Left hindlimb (tissue), 1 donor: ENCODE data around the gene TIMD4.
"Not testable (repeated sequence)": the region's sequence is repeated elsewhere in the genome, so short reads cannot be mapped to it uniquely, and the experiment has no call there.

Experiments used
- DNase-seq: peaks from one replicate; pipeline ENCODE4 v3.0.0-alpha.2; 2018

Gene TIMD4

DNA sequence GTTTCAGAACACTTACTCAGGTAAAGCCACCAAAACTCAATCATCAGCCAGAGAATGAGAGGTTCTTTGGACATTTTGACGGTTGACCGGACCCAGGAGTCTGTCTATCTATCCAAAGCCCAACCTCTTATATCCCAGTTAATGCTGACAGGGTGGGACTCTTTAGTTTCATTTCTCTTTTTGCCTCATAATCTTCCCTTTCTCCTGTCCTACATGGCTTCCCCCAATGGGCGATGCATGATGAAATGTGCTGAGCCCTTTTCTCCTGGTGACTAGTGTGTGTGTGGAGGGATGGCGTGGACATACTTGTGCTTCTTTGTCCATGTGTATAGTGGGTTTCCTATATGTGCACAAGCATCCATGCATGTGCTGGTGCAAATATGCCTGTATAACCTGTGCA is at the start of gene TIMD4:
Gene TIMD4, minus strand, starts transcription at position 102 of the 400 bp plus-strand sequence. Its CDS starts 28 bp downstream, at position 74.
- no peak for DNase-seq

DNA sequence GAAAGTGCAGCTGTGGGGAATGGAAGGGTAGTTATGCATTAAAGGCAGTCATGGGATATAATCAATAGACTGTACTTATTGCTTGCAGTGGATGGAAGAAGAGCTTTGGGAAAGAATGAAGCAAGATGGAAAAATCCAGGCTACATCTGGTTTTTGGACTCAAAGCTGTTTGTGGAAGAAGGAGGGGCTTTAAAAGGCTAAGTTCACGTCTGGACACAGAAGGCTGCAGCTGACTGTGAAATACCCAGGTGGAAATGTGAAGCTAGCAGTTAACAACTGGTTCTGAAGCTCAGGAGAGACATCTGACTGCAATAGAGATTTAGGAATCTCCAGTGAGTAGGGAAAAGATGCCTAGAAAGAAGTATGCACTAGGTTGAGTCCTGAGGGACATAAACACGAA is 43.2 kb upstream of the TIMD4 start:
- no peak for DNase-seq

DNA sequence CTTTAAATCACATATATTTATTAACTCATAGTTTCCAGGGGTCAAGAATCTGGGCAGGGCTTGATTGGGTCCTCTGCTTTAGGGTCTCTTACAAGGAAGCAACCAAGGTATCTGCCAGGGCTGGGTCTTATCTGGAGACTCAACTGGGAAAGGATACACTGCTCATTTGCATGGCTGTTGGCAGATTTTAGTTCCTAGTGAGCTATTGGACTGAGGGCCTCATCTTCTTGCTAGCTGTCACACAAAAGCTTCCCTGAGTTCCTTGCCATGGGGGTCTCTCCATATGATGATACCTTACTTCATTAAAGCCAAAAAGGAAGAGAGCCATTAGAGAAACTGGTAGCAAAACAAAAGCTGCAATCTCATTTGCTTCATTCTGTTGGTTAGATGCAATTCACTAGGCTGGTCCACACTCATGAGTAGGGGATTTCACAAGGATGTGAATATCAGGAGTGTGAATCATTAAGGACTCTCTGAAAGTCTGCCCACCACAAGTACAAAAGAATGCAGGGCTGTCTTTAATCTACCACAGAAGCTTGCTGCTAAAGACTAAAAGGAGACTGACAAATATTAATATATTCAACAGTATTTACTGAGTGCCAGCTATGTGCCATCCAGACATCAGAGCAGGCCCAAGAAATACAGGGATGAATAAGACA is 42.0 kb upstream of the TIMD4 start:
- no peak for DNase-seq

DNA sequence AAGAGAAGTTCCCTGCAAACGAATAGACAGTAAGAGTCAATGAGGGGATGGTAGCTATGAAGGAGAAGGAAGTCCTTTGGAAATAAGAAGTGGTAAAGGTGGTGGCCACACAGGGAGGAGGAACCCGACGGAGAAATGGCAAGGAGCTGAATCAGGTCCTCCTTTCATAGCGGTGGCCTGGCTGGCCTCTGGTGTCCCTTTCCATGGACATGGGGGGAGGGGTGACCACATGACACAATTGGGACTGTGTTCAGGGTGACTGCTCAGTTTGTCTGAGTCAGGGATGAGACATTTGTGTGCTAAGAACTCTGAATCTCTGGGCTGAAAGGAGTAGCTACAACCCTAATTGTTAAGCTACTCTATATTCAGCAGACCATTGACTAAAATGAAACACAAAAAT is 28.7 kb upstream of the TIMD4 start:
- no peak for DNase-seq

DNA sequence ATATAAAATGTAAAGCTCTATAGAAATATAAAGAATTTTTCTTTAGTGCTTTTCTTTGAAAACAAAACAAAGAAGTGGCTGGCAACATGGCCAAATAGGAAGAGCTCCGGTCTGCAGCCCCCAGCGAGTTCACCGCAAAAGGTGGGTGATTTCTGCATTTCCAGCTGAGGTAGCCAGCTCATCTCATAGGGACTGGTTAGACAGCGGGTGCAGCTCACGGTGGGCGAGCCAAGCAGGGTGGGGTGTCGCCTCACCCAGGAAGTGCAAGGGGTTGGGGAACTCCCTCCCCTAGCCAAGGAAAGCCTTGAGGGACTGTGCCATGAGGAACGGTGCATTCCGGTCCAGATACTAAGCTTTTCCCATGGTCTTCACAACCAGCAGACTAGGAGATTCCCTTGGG is 21.0 kb upstream of the TIMD4 start:
- no peak for DNase-seq

DNA sequence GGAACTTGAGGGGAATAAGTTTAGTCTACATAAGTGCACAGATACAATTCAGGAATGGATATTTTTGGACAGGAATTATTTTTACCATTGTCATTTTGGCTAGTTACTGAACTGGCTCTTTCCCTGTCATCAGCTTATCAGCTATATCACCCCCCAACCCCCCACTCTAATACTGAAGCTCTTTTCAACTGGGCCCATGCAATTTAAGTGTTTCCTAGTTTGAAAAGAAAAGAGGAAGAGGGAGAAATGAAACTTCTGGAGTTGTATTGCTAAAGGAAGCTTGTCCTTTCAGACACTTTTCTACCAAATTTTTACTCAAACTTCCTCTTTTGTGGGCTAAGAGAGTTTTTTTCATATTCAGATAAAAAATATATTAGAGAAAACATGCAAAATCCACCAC is 18.5 kb upstream of the TIMD4 start:
- DNase-seq = no peak

DNA sequence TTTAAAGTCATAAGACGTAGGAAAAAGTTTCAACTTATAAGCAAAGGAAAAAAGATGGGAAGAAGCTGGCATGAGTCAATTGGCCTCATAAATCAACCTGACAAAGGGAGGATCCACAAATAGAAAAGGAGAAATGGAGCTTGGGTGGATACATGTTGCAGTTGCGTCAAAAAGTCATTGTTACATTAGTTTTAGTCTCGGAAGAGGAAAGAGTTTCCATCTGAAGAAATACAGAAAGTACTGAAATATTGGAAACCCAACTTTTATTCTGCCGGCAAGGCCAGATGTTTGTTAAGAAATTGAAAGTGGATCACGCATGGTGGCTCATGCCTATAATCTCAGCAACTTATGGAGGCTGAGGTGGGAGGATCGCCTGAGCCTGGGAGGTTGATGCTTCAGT is 11.3 kb upstream of the TIMD4 start:
- no peak for DNase-seq

DNA sequence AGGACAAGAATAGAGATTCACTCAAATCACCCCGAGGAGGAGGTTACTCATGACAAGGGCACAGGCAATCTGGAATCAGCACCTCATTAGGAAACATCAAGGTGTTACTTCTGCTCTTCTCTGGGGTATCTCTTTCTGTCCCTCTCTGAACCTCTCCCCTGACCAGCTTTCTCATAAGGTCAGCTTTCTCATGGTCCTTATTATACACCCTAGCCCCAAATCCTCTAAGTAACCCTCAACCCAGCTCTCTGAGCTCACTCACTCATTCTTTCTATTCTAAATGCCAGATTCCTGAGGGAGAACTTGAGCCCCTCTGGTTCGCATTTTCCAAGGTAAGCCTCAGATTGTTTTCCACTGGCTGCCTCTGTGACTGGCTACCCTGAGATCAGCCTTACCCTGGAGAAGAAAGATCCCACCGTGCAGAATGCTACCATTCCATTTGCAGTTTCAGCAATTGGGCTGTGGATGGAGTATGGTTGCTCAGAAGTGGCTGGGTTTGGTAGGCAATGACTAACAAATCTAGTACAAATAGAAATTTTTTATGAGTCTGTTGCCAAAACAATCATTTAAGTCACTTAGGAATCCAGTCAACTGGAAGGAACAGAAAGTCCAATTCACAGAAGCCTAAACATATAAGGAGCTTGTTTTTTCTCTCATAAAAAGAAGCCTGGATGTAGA is 9.0 kb upstream of the TIMD4 start:
- no peak for DNase-seq

DNA sequence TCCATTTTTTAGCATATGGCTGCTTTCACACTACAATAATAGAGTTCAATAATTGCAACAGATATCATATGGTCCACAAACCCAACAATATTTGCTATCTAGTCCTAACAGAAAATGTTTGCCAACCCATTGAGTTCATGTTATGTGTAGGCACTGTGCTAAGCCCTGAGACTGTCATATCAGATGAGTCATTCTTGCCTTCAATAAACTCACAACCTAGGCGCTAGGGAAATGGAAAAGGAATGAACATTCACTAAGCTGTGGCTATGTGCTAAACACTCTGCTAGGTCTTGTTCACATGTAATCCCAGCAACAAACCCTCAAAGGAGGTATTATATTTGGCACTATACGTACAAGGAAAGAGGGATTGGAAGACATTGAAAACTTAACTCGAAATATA is 8.4 kb upstream of the TIMD4 start:
- no peak for DNase-seq

DNA sequence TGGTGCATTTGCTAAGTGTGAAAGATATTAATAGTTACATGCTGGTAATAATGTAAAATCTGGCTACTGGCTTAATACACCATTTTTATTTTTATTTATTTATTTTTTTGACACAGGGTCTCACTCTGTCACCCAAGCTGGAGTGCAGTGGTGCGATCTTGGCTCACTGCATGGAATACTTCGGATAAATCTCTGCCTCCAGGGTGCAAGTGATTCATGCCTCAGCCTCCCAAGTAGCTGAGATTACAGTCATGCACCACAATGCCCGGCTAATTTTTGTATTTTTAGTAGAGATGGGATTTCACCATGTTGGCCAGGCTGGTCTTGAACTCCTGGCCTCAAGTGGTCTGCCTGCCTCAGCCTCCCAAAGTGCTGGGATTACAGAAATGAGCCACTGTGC is 4.4 kb upstream of the TIMD4 start:
- DNase-seq = not testable (repeated sequence)

DNA sequence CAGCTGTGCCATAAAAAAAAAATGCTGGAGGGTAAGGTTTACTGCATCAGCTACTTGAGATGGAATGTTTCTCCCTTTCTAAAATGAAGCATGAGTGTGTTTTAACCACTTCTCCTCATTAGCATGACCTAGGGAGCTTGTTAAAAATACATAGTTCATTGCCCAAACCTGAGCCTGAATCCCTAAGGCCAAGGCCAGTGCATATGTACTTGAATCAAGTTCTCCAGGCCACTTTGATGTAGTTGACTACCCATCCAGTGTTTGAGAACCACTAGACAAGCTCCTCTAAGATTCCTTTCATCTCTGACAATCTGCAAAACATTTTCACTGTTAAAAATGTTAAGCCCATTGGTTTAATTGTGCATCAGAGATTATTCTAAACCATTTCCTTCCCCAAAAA is 6.7 kb downstream of the TIMD4 start:
- DNase-seq = no peak

DNA sequence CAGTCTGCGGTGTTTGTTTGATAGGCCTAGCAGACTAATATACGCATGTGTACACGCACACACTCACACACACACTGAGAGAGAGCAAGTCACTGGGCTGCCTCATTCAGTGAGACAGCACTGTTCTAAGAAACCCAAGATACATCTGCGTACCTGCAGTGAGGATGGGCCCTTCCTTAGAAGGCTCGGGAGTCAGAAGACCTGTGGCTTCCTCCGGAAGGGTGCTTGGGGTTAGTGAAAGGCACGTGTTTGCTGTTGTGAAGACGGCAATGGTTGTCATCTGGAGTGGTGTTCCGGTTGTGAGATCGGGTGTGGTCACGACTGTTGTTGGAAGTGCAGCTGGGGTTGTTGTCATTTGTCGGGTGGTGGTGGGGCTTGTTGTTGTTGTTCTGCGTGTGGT is 11.7 kb downstream of the TIMD4 start:
- DNase-seq = no peak

DNA sequence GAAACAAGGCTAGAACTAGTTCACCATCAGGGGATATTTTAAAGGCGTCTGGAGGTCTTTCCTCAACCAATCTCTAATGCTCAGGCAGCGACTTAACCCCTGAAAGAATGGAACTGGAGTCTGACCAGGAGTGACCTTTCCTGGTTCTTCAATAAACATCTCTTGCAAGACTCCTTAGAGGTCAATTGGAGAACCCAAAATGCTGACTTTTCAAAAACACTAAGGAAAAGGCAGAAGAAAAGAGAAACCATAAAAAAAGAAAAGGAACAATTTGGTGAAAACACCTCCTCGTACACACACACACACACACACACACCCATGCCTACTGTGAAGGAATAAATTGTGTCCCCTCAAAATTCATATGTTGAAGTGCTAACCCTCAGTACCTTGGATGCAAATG is 12.3 kb downstream of the TIMD4 start:
- DNase-seq = no peak

DNA sequence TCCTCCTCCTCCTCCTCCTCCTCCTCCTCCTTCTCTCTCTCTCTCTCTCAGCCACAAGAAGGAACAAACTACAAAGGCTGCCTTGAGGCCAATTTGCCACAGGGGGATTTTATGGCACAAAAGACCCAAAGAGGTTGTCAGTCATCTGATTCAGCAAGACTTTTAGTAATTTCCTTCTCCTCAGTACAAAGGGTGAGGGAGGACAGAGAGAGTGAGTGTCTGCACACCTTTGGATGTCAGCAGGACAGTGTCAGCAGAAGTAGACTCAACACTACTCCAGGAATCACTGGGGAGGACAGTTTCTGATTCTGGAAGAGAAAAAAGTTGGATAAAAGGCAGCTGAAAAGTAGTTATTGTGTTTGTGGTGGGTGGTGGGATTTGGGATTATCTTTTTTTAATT is 13.6 kb downstream of the TIMD4 start:
- no peak for DNase-seq

DNA sequence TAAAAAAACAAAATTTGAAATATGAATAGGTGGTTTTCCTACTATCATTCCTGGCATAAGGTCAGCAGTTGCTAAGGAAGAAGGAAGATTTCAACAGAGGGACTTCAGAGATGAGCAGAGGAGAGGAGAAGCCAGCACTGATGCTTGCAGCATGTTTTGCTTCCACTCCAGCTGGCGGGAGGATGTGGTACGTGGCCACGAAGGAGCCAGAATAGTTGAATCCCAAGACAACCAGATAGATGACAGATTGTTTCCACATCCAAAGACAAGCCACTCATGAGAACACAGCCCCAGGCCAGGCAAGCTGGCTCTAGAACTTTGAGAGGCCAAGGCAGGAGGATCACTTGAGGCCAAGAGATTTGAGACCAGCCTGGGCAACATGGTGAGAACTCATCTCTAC is 15.1 kb downstream of the TIMD4 start:
- no peak for DNase-seq

DNA sequence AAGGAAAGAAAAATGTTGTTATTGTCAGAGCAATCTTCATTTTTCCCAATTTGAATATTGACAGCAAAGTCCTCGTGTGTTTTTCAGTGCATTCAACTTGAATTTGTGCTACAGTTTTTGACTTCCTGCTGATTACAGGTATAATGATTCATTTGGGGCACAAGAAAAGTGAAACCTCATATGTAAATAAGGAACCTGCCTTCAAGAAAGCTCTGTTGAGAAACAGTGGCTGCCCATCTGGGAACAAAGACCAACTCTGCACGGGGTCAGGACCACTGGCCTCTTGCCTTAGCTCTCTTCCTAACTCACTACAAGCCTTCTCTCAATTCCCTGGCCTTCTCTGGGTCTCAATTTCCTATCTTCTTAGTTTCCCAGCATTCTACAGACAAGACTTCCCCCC is 21.0 kb downstream of the TIMD4 start:
- DNase-seq = no peak

DNA sequence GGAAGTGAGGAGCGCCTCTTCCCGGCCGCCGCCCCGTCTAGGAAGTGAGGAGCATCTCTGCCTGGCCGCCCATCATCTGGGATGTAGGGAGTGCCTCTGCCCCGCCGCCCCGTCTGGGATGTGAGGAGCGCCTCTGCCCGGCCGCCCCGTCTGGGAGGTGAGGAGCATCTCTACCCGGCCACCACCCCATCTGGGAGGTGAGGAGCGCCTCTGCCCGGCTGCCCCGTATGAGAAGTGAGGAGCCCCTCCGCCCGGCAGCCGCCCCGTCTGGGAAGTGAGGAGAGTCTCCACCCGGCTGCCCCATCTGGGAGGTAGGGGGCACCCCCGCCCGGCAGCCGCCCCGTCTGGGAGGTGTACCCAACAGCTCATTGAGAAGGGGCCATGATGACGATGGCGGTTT is 22.6 kb downstream of the TIMD4 start:
- not testable (repeated sequence) for DNase-seq

DNA sequence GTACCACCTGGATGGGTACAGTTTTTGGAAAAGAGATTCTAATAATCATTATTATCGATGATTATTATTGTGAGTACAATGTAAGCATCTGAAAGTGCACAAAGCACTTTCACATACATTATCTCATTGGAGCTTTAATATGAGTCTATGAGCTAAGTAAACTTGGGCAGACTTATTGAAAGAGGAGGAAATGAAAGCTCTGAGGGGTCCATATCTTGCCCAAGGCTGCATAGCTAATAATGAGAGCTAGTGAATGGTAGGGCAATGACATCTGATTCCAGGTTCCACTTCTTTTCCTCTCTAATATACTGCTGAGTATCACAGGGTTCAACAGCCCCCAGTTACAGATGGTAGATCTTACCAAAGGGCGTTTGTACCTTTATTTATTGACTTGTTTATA is 26.1 kb downstream of the TIMD4 start:
- DNase-seq = no peak

DNA sequence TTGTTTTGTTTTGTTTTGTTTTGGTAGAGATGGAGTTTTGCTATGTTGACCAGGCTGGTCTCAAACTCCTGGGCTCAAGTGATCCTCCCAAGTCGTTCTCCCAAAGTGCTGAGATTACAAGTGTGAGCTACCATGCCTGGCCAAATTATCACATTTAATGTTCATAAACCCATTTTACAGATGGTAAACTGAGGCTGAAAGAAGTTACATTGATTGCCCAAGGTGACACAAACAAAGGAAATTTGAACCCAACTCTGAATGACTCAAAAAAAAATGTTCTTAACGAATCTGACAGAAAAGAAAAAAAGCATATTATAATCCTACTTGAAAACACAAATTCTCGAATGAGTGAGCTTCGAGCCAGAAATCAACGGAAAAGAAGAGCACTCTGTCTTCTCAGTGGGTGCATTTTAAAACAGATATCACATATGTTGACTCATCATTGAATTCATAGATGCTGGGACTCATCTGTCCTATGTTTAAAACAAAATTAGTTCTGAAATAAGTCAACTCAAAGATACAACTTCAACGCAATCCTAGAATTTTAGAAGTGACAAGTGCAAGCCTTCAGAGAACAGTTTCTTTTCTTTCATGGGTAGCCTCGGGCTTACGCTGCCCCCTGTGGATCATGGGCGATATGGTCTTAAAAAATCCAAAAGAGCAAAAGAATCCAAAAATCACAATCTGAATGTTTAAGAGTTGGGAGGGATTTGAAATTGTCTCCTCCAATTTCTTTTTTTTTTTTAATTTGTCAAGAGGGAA is 28.4 kb downstream of the TIMD4 start:
- DNase-seq = no peak

DNA sequence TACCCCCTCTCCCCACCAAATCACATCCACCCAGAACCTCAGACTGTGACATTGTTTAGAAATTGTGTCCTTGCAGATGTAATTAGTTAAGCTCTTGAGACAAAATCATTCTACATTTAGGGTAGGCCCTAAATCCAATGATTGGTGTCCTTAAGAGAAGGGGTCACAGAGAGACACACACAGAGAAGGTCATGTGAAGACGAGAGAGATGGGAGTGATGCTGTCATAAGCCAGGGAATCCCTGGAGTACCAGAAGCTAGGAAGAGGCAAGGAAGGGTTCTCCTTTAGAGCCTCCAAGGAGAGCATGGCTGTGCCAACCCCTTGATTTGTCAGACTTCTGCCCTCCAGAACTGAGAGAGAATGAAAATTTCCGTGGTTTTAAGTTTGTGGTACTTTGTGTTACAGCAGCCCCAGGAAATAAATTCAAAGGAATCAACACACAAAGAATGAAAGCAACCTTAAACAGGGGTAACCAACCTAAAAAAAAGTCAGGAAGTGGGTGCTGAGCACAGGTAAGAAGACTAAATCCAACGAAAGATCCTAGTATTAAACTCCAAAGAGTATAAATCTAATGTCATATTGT is 33.6 kb downstream of the TIMD4 start:
- no peak for DNase-seq

DNA sequence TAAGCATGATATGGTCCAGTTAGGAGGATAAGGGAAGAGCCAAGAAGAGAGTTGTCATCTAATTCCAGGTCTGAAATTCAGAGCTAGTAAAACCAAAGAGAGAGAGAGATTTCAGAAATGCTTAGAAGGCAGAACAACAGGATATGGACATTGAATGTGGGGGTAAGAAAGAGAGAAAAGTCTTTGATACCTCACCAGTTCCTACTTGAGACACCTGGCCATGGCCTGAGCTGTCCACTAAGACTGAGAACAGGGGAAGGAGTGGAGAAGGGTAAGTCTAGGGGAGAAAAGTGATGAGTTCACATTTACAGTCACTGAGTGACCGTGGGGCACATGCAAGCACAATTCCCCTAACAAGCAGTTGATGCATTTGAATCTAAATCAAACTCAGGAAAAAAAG is 35.5 kb downstream of the TIMD4 start:
- DNase-seq = no peak

DNA sequence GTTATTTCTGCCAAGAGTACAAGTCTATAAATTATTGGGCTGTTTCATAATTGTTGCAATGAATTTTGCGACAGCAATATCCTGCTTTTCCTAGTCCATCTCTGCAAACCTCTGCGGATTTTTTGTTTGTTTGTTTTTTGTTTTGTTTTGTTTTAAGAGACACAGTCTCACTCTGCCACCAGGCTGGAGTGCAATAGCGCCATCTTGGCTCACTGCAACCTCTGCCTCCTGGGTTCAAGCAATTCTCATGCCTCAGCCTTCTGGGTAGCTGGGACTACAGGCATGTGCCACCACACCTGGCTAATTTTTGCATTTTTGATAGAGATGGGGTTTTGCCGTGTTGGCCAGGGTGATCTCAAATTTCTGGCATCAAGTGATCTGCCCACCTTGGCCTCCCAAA is 37.3 kb downstream of the TIMD4 start:
- DNase-seq = not testable (repeated sequence)

DNA sequence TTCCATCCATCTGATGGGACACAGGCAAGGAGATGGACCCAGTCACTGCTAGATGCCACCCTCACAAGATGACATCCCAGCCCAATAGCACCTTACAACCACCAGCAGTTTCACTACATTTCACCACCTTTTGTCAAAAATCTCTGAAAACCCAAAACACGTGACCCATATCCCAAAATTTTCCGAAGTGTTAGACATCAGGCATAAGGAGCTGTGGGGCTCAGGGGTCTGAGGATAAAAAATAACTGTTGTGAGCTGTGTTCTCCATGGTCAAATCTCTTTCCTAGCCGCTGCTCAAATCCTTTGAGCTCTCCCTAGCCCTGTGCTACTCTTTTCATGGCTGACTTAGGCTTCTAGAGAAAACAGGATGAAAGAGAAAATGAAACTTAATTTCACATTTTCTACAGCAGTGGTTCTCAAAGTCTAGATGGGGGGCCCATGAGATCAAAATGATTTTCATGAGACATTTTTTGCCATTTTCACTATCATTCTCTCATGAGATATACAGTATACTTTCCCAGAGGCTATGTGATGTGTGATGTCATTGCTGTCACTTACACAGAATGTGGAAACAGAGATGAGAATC is 40.7 kb downstream of the TIMD4 start:
- DNase-seq = no peak
